22Rv1 (cell line): ENCODE results near the gene TMEM35B.

Experiments used
- ZFX ChIP-seq: fragments of 450-650 bp; IDR thresholded peaks from 2 replicates; pipeline ENCODE4 v1.6.1; 2017; ENCODE audit warnings: antibody characterized with exemption, borderline replicate concordance
- TF ChIP-seq, protein P1 (sequence below): fragments of 450-650 bp; IDR thresholded peaks from 2 replicates; pipeline ENCODE4 v1.5.1; 2017; ENCODE audit warnings: mild to moderate bottlenecking

DNA sequence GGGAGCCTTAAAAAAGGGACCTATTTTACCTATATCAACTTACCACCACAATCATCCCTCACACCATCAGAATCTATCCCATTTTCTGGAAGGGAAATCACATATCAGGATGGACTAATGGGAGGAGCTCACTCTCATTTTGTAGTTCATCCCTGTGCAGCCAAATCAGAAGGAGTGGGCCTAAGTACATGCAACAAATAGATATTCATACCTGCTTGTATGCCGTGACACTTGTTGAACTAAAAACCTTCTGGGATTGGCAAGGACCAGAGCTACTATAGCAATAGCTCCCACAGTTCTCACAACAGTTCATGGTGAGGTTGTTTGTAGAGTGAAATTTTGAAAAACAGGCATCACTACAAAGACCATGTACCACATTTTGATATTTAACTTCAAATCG is 29.3 kb upstream of the TMEM35B start:
- TF ChIP-seq, protein P1, sequence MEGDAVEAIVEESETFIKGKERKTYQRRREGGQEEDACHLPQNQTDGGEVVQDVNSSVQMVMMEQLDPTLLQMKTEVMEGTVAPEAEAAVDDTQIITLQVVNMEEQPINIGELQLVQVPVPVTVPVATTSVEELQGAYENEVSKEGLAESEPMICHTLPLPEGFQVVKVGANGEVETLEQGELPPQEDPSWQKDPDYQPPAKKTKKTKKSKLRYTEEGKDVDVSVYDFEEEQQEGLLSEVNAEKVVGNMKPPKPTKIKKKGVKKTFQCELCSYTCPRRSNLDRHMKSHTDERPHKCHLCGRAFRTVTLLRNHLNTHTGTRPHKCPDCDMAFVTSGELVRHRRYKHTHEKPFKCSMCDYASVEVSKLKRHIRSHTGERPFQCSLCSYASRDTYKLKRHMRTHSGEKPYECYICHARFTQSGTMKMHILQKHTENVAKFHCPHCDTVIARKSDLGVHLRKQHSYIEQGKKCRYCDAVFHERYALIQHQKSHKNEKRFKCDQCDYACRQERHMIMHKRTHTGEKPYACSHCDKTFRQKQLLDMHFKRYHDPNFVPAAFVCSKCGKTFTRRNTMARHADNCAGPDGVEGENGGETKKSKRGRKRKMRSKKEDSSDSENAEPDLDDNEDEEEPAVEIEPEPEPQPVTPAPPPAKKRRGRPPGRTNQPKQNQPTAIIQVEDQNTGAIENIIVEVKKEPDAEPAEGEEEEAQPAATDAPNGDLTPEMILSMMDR = no peak
- TF ChIP-seq ZFX = no peak
